Smooth muscle cell (in vitro differentiated cells): ENCODE measurements around the gene DIAPH1. TPM values are rescaled to one million over a fixed set of nuclear protein-coding genes. Genes with fewer than 3 reads are reported as not detected.
A peak's percentile ranks its signal among the peaks of the same experiment; 100 is the strongest.

ENCODE experiments used
- DNase-seq: peaks from one replicate; lab custom pipeline; 2025; ENCODE audit not compliant: unreplicated experiment; lab: John Stamatoyannopoulos, UW
- H2AFZ ChIP-seq: fragments of 200-600 bp; sonication (generic); 2 replicates; pipeline ENCODE4 v1.6.0; 2016; ENCODE audit warnings: antibody characterized with exemption, low read depth, mild to moderate bottlenecking
- H3F3A ChIP-seq: fragments of 200-600 bp; sonication (generic); 2 replicates; pipeline ENCODE4 v1.6.0; 2017; ENCODE audit warnings: antibody characterized with exemption, low read depth
- H3K27ac ChIP-seq: fragments of 200-600 bp; sonication (generic); 2 replicates; pipeline ENCODE4 v1.5.1; 2016; ENCODE audit warnings: low read depth, mild to moderate bottlenecking
- H3K27me3 ChIP-seq: fragments of 200-600 bp; sonication (generic); 2 replicates; pipeline ENCODE4 v1.6.1; 2016; ENCODE audit warnings: low read depth, mild to moderate bottlenecking
- H3K36me3 ChIP-seq: fragments of 200-600 bp; sonication (generic); 2 replicates; pipeline ENCODE4 v1.5.1; 2016; ENCODE audit warnings: low read depth
- H3K4me1 ChIP-seq: fragments of 200-600 bp; sonication (generic); 2 replicates; pipeline ENCODE4 v1.5.1; 2016; ENCODE audit warnings: low read depth
- H3K4me2 ChIP-seq: fragments of 200-600 bp; sonication (generic); 2 replicates; pipeline ENCODE4 v1.6.0; 2016; ENCODE audit warnings: mild to moderate bottlenecking
- H3K4me3 ChIP-seq: fragments of 200-600 bp; sonication (generic); 2 replicates; pipeline ENCODE4 v1.5.1; 2016; ENCODE audit warnings: mild to moderate bottlenecking
- H3K79me2 ChIP-seq: fragments of 200-600 bp; sonication (generic); 2 replicates; pipeline ENCODE4 v1.6.0; 2016; ENCODE audit warnings: low read depth, mild to moderate bottlenecking
- H3K9ac ChIP-seq: fragments of 200-600 bp; sonication (generic); 2 replicates; pipeline ENCODE4 v1.6.0; 2016; ENCODE audit warnings: low read depth
- H3K9me3 ChIP-seq: fragments of 200-600 bp; sonication (generic); replicated peaks from 2 replicates; pipeline ENCODE4 v1.5.1; 2016; ENCODE audit warnings: low read depth
- H4K20me1 ChIP-seq: fragments of 200-600 bp; sonication (generic); 2 replicates; pipeline ENCODE4 v1.6.0; 2016; ENCODE audit warnings: low read depth
- CTCF ChIP-seq: fragments of 200-600 bp; sonication (generic); IDR thresholded peaks from 2 replicates; pipeline ENCODE4 v1.5.1; 2017; ENCODE audit warnings: borderline replicate concordance, mild to moderate bottlenecking, antibody characterized with exemption; ENCODE audit not compliant: insufficient read depth, poor library complexity, severe bottlenecking
- WGBS: methylation state at CpG from one replicate; pipeline ENCODE4 v1.1.7; 2016; ENCODE audit warnings: low lambda C conversion rate; 5-methylcytosine and 5-hydroxymethylcytosine counted together
- polyA plus RNA-seq: library from polyadenylated mRNA; unstranded; fragments of >200 nt; fragmentation: Nextera tagmentation; extraction: Ambion mirVana; gene quantifications from 2 replicates; pipeline ENCODE4 v1.2.1, GENCODE V29; 2016
- total RNA-seq: library from RNA; depleted of rRNA; stranded (reverse); fragments of >200 nt; gene quantifications from 2 replicates; pipeline ENCODE4 v1.2.3, GENCODE V29; 2014

Gene DIAPH1
- total and polyA plus RNA-seq, 2 experiments from 2014 or later = 15.4 to 26.7 TPM

- H3F3A ChIP-seq = peaks cover 49% of the 10 kb centered on the region
- no peaks in the 10 kb centered on the region for H3K9me3 ChIP-seq
- H3K27ac ChIP-seq = peak overlapping the region; percentile 100
- no peak overlapping the region for H3K4me3 ChIP-seq
- H3K79me2 ChIP-seq = peaks cover 9% of the 10 kb centered on the region
- no peak overlapping the region for H2AFZ ChIP-seq
- peak overlapping the region; percentile 57 for H3K4me2 ChIP-seq
- TF ChIP-seq CTCF = peak; percentile 98
- H3K36me3 ChIP-seq = no peaks in the 10 kb centered on the region
- peaks cover 43% of the 10 kb centered on the region for H3K4me1 ChIP-seq
- no peaks in the 10 kb centered on the region for H3K27me3 ChIP-seq
- peak; percentile 65 for DNase-seq
- WGBS = 9% methylated on average over 12 of the region's 12 CpGs
- no peaks in the 10 kb centered on the region for H4K20me1 ChIP-seq
- H3K9ac ChIP-seq = peak overlapping the region; percentile 23
Measured at GRCh38 chr5:141524604-141525597, 93.9 kb downstream of the DIAPH1 start.

GRCh38 chr5:141523991-141524390 lies 94.8 kb downstream of the DIAPH1 start:
- Histone ChIP-seq H4K20me1 (no peaks in the 10 kb centered on the region), H3K4me2 (peak overlapping the region; percentile 56), H3K79me2 (peaks cover 9% of the 10 kb centered on the region), H3K36me3 (no peaks in the 10 kb centered on the region), H3K9ac (peak overlapping the region; percentile 23), H3K27me3 (no peaks in the 10 kb centered on the region), H3K27ac (peak overlapping the region; percentile 100), H3K9me3 (no peaks in the 10 kb centered on the region), H2AFZ (no peak overlapping the region), H3K4me1 (peaks cover 45% of the 10 kb centered on the region), H3F3A (peaks cover 53% of the 10 kb centered on the region), H3K4me3 (no peak overlapping the region)
- WGBS = 93% methylated on average over 8 of the region's 8 CpGs
- no peak for TF ChIP-seq CTCF
- DNase-seq = no peak

- no peak overlapping the region for H3K4me3 ChIP-seq
- no peaks in the 10 kb centered on the region for H4K20me1 ChIP-seq
- H3K9ac ChIP-seq = peak overlapping the region; percentile 82
- H2AFZ ChIP-seq = no peak overlapping the region
- no peaks in the 10 kb centered on the region for H3K27me3 ChIP-seq
- no peaks in the 10 kb centered on the region for H3K9me3 ChIP-seq
- peaks cover 47% of the 10 kb centered on the region for H3K4me1 ChIP-seq
- H3K79me2 ChIP-seq = peaks cover 9% of the 10 kb centered on the region
- peak overlapping the region; percentile 69 for H3K4me2 ChIP-seq
- WGBS = 47% methylated on average over 2 of the region's 2 CpGs
- no peak for DNase-seq
- no peaks in the 10 kb centered on the region for H3K36me3 ChIP-seq
- no peak for TF ChIP-seq CTCF
- peaks cover 67% of the 10 kb centered on the region for H3F3A ChIP-seq
- H3K27ac ChIP-seq = peak overlapping the region; percentile 100
Measured at GRCh38 chr5:141522301-141522700, 96.5 kb downstream of the DIAPH1 start.
